T-helper 17 cell (primary cell): Measurements from ENCODE around the gene OR1D2. TPM values are rescaled to one million over a fixed set of nuclear protein-coding genes. Genes with fewer than 3 reads are reported as not detected.
A peak's percentile ranks its signal among the peaks of the same experiment; 100 is the strongest.

Source experiments
- ATAC-seq: fragments of 150-1000 bp; cut with Tn5 transposase; 2 replicates; pipeline ENCODE4 v1.10.0; 2021; ENCODE audit warnings: mild to moderate bottlenecking, moderate library complexity
- DNase-seq, 3 donors: peaks; one replicate each; pipeline versions ENCODE4 v3.0.0 to v3.0.0-alpha.2; 2020 to 2021
- H3K9me3 ChIP-seq: one replicate; pipeline ENCODE4 v1.7.0; 2013; ENCODE audit warnings: low read length, mild to moderate bottlenecking; ENCODE audit not compliant: control insufficient read depth, poor library complexity, severe bottlenecking
- H3K27ac Mint-ChIP-seq: one replicate; pipeline ENCODE4 v1.8.0; 2022; ENCODE audit warnings: mild to moderate bottlenecking, moderate library complexity, mixed read lengths
- H3K27me3 Mint-ChIP-seq: one replicate; pipeline ENCODE4 v1.8.0; 2022; ENCODE audit warnings: mixed read lengths
- H3K36me3 Mint-ChIP-seq: one replicate; pipeline ENCODE4 v1.8.0; 2022; ENCODE audit warnings: low read depth, mixed read lengths
- H3K4me1 Mint-ChIP-seq: one replicate; pipeline ENCODE4 v1.8.0; 2022; ENCODE audit warnings: mild to moderate bottlenecking, mixed read lengths
- H3K4me3 Mint-ChIP-seq: one replicate; pipeline ENCODE4 v1.8.0; 2022; ENCODE audit warnings: mild to moderate bottlenecking, moderate library complexity, mixed read lengths
- total RNA-seq, 4 donors: library from RNA in 2 of 4; stranded (reverse) in 2 of 4; gene quantifications; one replicate each; pipeline ENCODE4 v1.2.3 and lab custom pipeline; 2022 to 2026

Gene OR1D2
- total RNA-seq, 2 donors from 2014 or later, result not detected

GRCh38 chr17:3039736-3040135, 64.5 kb downstream of the OR1D2 start:
- ATAC-seq (peak; percentile 82), DNase-seq (no peak)
- H3K27ac Mint-ChIP-seq, result peak overlapping the region; percentile 34
- no peaks in the 10 kb centered on the region for H3K36me3 Mint-ChIP-seq
- H3K27me3 Mint-ChIP-seq, result no peaks in the 10 kb centered on the region
- peak overlapping the region; percentile 4 for H3K4me3 Mint-ChIP-seq
- no peaks in the 10 kb centered on the region for H3K9me3 ChIP-seq
- H3K4me1 Mint-ChIP-seq, result peaks cover 17% of the 10 kb centered on the region

- H3K9me3 ChIP-seq, result no peaks in the 10 kb centered on the region
- Mint-ChIP-seq H3K27me3 (no peaks in the 10 kb centered on the region), H3K4me1 (peaks cover 17% of the 10 kb centered on the region), H3K4me3 (no peak overlapping the region), H3K27ac (peak overlapping the region; percentile 34), H3K36me3 (no peaks in the 10 kb centered on the region)
- ATAC-seq (no peak), DNase-seq (no peak)
Observed at GRCh38 chr17:3038941-3039340, 65.3 kb downstream of the OR1D2 start.

Other genes starting within 250 kb of the OR1D2 start
- gene OR1D5, start 40.8 kb downstream of the OR1D2 start, total RNA-seq, result not detected
- gene OR1G1, start 23.1 kb upstream of the OR1D2 start, total RNA-seq, result not detected
- not detected for gene OR1A2, start 93.1 kb upstream of the OR1D2 start, total RNA-seq
- gene OR1A1, start 103.2 kb upstream of the OR1D2 start, total RNA-seq, result not detected
- not detected for gene OR3A1, start 193.9 kb upstream of the OR1D2 start, total RNA-seq